Activated naive CD4-positive, alpha-beta T cell treated with anti-CD3 and anti-CD28 coated beads for 36 hours (primary cell): ENCODE data around the gene BAIAP2. TPM values are rescaled to one million over a fixed set of nuclear protein-coding genes. Genes with fewer than 3 reads are reported as not detected.

ENCODE experiments used
- CTCF ChIA-PET: fragments of 350-600 bp; sonication (Branson Sonifier 250); formaldehyde crosslinking; loops from one replicate; lab custom pipeline; 2021; ENCODE audit warnings: antibody characterized with exemption; lab: Charles Lee
- DNase-seq: peaks from one replicate; pipeline ENCODE4 v3.0.0-alpha.2; 2020
- H3K27ac Mint-ChIP-seq: one replicate; pipeline ENCODE4 v1.8.0; 2021; ENCODE audit warnings: mild to moderate bottlenecking, mixed read lengths
- H3K27me3 Mint-ChIP-seq: one replicate; pipeline ENCODE4 v1.8.0; 2021; ENCODE audit warnings: low read depth, mixed read lengths
- H3K36me3 Mint-ChIP-seq: one replicate; pipeline ENCODE4 v1.8.0; 2021; ENCODE audit warnings: low read depth, mixed read lengths
- H3K4me1 Mint-ChIP-seq: one replicate; pipeline ENCODE4 v1.8.0; 2021; ENCODE audit warnings: low read depth, mixed read lengths
- H3K4me3 Mint-ChIP-seq: one replicate; pipeline ENCODE4 v1.8.0; 2021; ENCODE audit warnings: mild to moderate bottlenecking, moderate library complexity, mixed read lengths
- H3K9me3 Mint-ChIP-seq: one replicate; pipeline ENCODE4 v1.8.0; 2021; ENCODE audit warnings: mixed read lengths
- intact Hi-C: fragments of 100-400 bp; cut with micrococcal nuclease; formaldehyde crosslinking; loops from one replicate; pipeline ENCODE4 v1.15.1; 2023
- total RNA-seq, 2 experiments: library from RNA; stranded (reverse); gene quantifications; one replicate each; pipeline ENCODE4 v1.2.3, GENCODE V29; 2021

BAIAP2 gene
- total RNA-seq, 2 experiments from 2014 or later: 3.9 to 4.2 TPM

GRCh38 chr17:81019563-81020442, 15.1 kb upstream of the BAIAP2 start:
- DNase-seq: no peak

GRCh38 chr17:81020443-81020766, 14.5 kb upstream of the BAIAP2 start:
- peaks cover 7% of the 10 kb centered on the region for H3K9me3 Mint-ChIP-seq
- CTCF ChIA-PET: interaction anchor here (1.2 kb wide), 1 partner anchor 82 kb away, joined by 10 read pairs; no protein-coding TSS in a partner anchor
- intact Hi-C loops: no loop called here

More at GRCh38 chr17:81019563-81020442, 15.1 kb upstream of the BAIAP2 start:
- Mint-ChIP-seq H3K4me3 (no peak overlapping the region), H3K36me3 (peaks cover 3% of the 10 kb centered on the region), H3K9me3 (peaks cover 7% of the 10 kb centered on the region), H3K4me1 (peaks cover 16% of the 10 kb centered on the region), H3K27ac (no peak overlapping the region), H3K27me3 (no peaks in the 10 kb centered on the region)
- intact Hi-C loops: loop anchor here (2.0 kb wide), 1 partner anchor 219 kb away; the partner anchor contains the start of genes NDUFAF8 and TEPSIN
- CTCF ChIA-PET: interaction anchor here (1.2 kb wide), 1 partner anchor 83 kb away, joined by 10 read pairs; no protein-coding TSS in a partner anchor

GRCh38 chr17:81020767-81021497, 14.0 kb upstream of the BAIAP2 start:
- DNase-seq: no peak
- Mint-ChIP-seq H3K4me3 (no peak overlapping the region), H3K27me3 (no peaks in the 10 kb centered on the region), H3K27ac (no peak overlapping the region), H3K4me1 (peaks cover 16% of the 10 kb centered on the region), H3K36me3 (no peaks in the 10 kb centered on the region), H3K9me3 (peaks cover 7% of the 10 kb centered on the region)
- intact Hi-C loops: no loop called here
- CTCF ChIA-PET: interaction anchor here (1.2 kb wide), 1 partner anchor 82 kb away, joined by 10 read pairs; no protein-coding TSS in a partner anchor

More at GRCh38 chr17:81020443-81020766, 14.5 kb upstream of the BAIAP2 start:
- Mint-ChIP-seq H3K27ac (no peak overlapping the region), H3K4me3 (no peak overlapping the region), H3K27me3 (no peaks in the 10 kb centered on the region), H3K36me3 (peaks cover 3% of the 10 kb centered on the region), H3K4me1 (peaks cover 16% of the 10 kb centered on the region)
- no peak for DNase-seq

- Mint-ChIP-seq H3K36me3 (no peaks in the 10 kb centered on the region), H3K4me3 (no peak overlapping the region), H3K4me1 (peaks cover 16% of the 10 kb centered on the region), H3K27ac (no peak overlapping the region), H3K27me3 (no peaks in the 10 kb centered on the region), H3K9me3 (peaks cover 2% of the 10 kb centered on the region)
- no peak for DNase-seq
- intact Hi-C loops: no loop called here
- CTCF ChIA-PET: interaction anchor here (0.6 to 2.8 kb wide), 3 partner anchors 73 to 131 kb away, joined by 3 to 21 read pairs (median 10); no protein-coding TSS in a partner anchor
Observed at GRCh38 chr17:81021531-81022343, 13.2 kb upstream of the BAIAP2 start.

GRCh38 chr17:81022344-81022676, 12.6 kb upstream of the BAIAP2 start:
- CTCF ChIA-PET: interaction anchor here (0.6 to 2.8 kb wide), 4 partner anchors 15 to 130 kb away, joined by 3 to 21 read pairs (median 6); no protein-coding TSS in a partner anchor
- peaks cover 2% of the 10 kb centered on the region for H3K27me3 Mint-ChIP-seq
- no peak for DNase-seq
- H3K36me3 Mint-ChIP-seq: no peaks in the 10 kb centered on the region
- intact Hi-C loops: no loop called here
- H3K27ac Mint-ChIP-seq: no peak overlapping the region
- no peak overlapping the region for H3K4me3 Mint-ChIP-seq
- peaks cover 5% of the 10 kb centered on the region for H3K9me3 Mint-ChIP-seq
- H3K4me1 Mint-ChIP-seq: peaks cover 21% of the 10 kb centered on the region

- H3K36me3 Mint-ChIP-seq: no peaks in the 10 kb centered on the region
- no peak overlapping the region for H3K27ac Mint-ChIP-seq
- H3K4me3 Mint-ChIP-seq: no peak overlapping the region
- peaks cover 5% of the 10 kb centered on the region for H3K9me3 Mint-ChIP-seq
- DNase-seq: no peak
- CTCF ChIA-PET: interaction anchor here (0.9 to 1.7 kb wide), 5 partner anchors 18 to 77 kb away, joined by 3 to 5 read pairs (median 4); no protein-coding TSS in a partner anchor
- H3K27me3 Mint-ChIP-seq: peaks cover 4% of the 10 kb centered on the region
- intact Hi-C loops: no loop called here
- H3K4me1 Mint-ChIP-seq: peaks cover 9% of the 10 kb centered on the region
Observed at GRCh38 chr17:81025065-81025740, 9.7 kb upstream of the BAIAP2 start.

GRCh38 chr17:81025741-81026129, 9.2 kb upstream of the BAIAP2 start:
- no peak overlapping the region for H3K4me3 Mint-ChIP-seq
- no peak overlapping the region for H3K27ac Mint-ChIP-seq
- intact Hi-C loops: no loop called here
- H3K9me3 Mint-ChIP-seq: peaks cover 5% of the 10 kb centered on the region
- no peak for DNase-seq
- peaks cover 4% of the 10 kb centered on the region for H3K27me3 Mint-ChIP-seq
- H3K4me1 Mint-ChIP-seq: peaks cover 9% of the 10 kb centered on the region
- CTCF ChIA-PET: interaction anchor here (0.9 to 1.7 kb wide), 4 partner anchors 18 to 76 kb away, joined by 3 to 5 read pairs (median 4); no protein-coding TSS in a partner anchor
- H3K36me3 Mint-ChIP-seq: no peaks in the 10 kb centered on the region

- DNase-seq: no peak
- Mint-ChIP-seq H3K27ac (no peak overlapping the region), H3K9me3 (peaks cover 5% of the 10 kb centered on the region), H3K27me3 (peaks cover 4% of the 10 kb centered on the region), H3K4me3 (no peak overlapping the region), H3K4me1 (peaks cover 9% of the 10 kb centered on the region), H3K36me3 (no peaks in the 10 kb centered on the region)
- CTCF ChIA-PET: interaction anchor here (1.1 to 1.7 kb wide), 3 partner anchors 17 to 76 kb away, joined by 3 to 5 read pairs (median 5); no protein-coding TSS in a partner anchor
- intact Hi-C loops: no loop called here
Observed at GRCh38 chr17:81026266-81027036, 8.5 kb upstream of the BAIAP2 start.

- CTCF ChIA-PET: interaction anchor here (0.9 kb wide), 1 partner anchor 75 kb away, joined by 3 read pairs; no protein-coding TSS in a partner anchor
- intact Hi-C loops: no loop called here
- Mint-ChIP-seq H3K27ac (no peak overlapping the region), H3K27me3 (peaks cover 4% of the 10 kb centered on the region), H3K4me1 (peaks cover 9% of the 10 kb centered on the region), H3K4me3 (no peak overlapping the region), H3K36me3 (no peaks in the 10 kb centered on the region), H3K9me3 (peaks cover 5% of the 10 kb centered on the region)
- DNase-seq: no peak
Observed at GRCh38 chr17:81027038-81027437, 7.9 kb upstream of the BAIAP2 start.

GRCh38 chr17:81027591-81028505, 7.1 kb upstream of the BAIAP2 start:
- Mint-ChIP-seq H3K36me3 (no peaks in the 10 kb centered on the region), H3K4me3 (no peak overlapping the region), H3K27ac (no peak overlapping the region), H3K9me3 (peaks cover 5% of the 10 kb centered on the region), H3K4me1 (peaks cover 9% of the 10 kb centered on the region), H3K27me3 (peaks cover 4% of the 10 kb centered on the region)
- CTCF ChIA-PET: interaction anchor here (0.9 kb wide), 1 partner anchor 74 kb away, joined by 3 read pairs; no protein-coding TSS in a partner anchor
- intact Hi-C loops: no loop called here
- DNase-seq: no peak
